IMR-90 (cell line): ENCODE results near the gene LINGO4. TPM values are rescaled to one million over a fixed set of nuclear protein-coding genes. Genes with fewer than 3 reads are reported as not detected.

Source experiments
- ATAC-seq: fragments of 200-7000 bp; cut with Tn5 transposase; 2 replicates; pipeline ENCODE4 v1.9.1; 2020; ENCODE audit warnings: low read depth, mild to moderate bottlenecking, moderate library complexity
- BruUV-seq: library from RNA; stranded (reverse); fragments of 400-500 nt; replicated peaks from 2 replicates; lab custom pipeline; 2021; lab: Mats Ljungman, UMichigan
- CTCF ChIA-PET: fragments of 300-600 bp; formaldehyde crosslinking; extraction: SDS; loops from one replicate; lab custom pipeline; 2021; ENCODE audit warnings: antibody characterized with exemption; lab: Yijun Ruan, JAX
- POLR2A ChIA-PET: fragments of 300-600 bp; sonication (Branson Sonifier 250); formaldehyde crosslinking; loops from one replicate; lab custom pipeline; 2022; ENCODE audit warnings: antibody characterized with exemption; ENCODE audit not compliant: unreplicated experiment; lab: Charles Lee
- DNase-seq: peaks from one replicate; pipeline ENCODE4 v3.0.0; 2013
- H2AFZ ChIP-seq: replicated peaks from 2 replicates; pipeline ENCODE3; 2013; ENCODE audit warnings: low read length, mild to moderate bottlenecking; ENCODE audit not compliant: poor library complexity
- H2AK5ac ChIP-seq: 2 replicates; pipeline ENCODE4 v1.6.1; 2013; ENCODE audit warnings: low read depth, low read length, inconsistent platforms
- H2AK9ac ChIP-seq: replicated peaks from 2 replicates; pipeline ENCODE3; 2013; ENCODE audit warnings: mild to moderate bottlenecking, low read depth, low read length, moderate library complexity; ENCODE audit not compliant: poor library complexity
- H2BK120ac ChIP-seq: 2 replicates; pipeline ENCODE4 v1.6.1; 2013; ENCODE audit warnings: low read depth, low read length, inconsistent platforms
- H2BK15ac ChIP-seq: 3 replicates; pipeline ENCODE4 v1.6.1; 2013; ENCODE audit warnings: low read depth, low read length, inconsistent platforms
- H2BK20ac ChIP-seq: 2 replicates; pipeline ENCODE4 v1.6.1; 2013; ENCODE audit warnings: low read depth, mild to moderate bottlenecking, inconsistent platforms, low read length, moderate library complexity
- H2BK5ac ChIP-seq: 2 replicates; pipeline ENCODE4 v1.6.1; 2013; ENCODE audit warnings: mild to moderate bottlenecking, low read depth, low read length, inconsistent platforms; ENCODE audit not compliant: poor library complexity, severe bottlenecking
- H3K14ac ChIP-seq: replicated peaks from 2 replicates; pipeline ENCODE4 v1.6.1; 2013; ENCODE audit warnings: low read depth, low read length, inconsistent platforms
- H3K18ac ChIP-seq: 2 replicates; pipeline ENCODE4 v1.6.1; 2013; ENCODE audit warnings: low read depth, low read length, control low read depth
- H3K23ac ChIP-seq: 2 replicates; pipeline ENCODE4 v1.6.1; 2013; ENCODE audit warnings: low read depth, low read length, inconsistent platforms
- H3K27ac ChIP-seq: 2 replicates; pipeline ENCODE4 v1.5.1; 2013; ENCODE audit warnings: mild to moderate bottlenecking, control low read depth, low read length; ENCODE audit not compliant: insufficient read depth
- H3K27me3 ChIP-seq: 2 replicates; pipeline ENCODE4 v1.6.1; 2013; ENCODE audit warnings: low read length; ENCODE audit not compliant: control insufficient read depth, insufficient read depth
- H3K36me3 ChIP-seq: 2 replicates; pipeline ENCODE4 v1.6.1; 2013; ENCODE audit warnings: low read length, mixed read lengths; ENCODE audit not compliant: control insufficient read depth, insufficient read depth
- H3K4ac ChIP-seq: 2 replicates; pipeline ENCODE4 v1.6.1; 2013; ENCODE audit warnings: low read depth, low read length, inconsistent platforms
- H3K4me1 ChIP-seq: 2 replicates; pipeline ENCODE4 v1.6.1; 2013; ENCODE audit warnings: low read length, mixed read lengths; ENCODE audit not compliant: control insufficient read depth, insufficient read depth
- H3K4me2 ChIP-seq: 2 replicates; pipeline ENCODE4 v1.6.1; 2013; ENCODE audit warnings: low read depth, mild to moderate bottlenecking, control low read depth, low read length, moderate library complexity
- H3K4me3 ChIP-seq: 2 replicates; pipeline ENCODE4 v1.5.1; 2013; ENCODE audit warnings: low read depth, mild to moderate bottlenecking, control low read depth, low read length, moderate library complexity; ENCODE audit not compliant: insufficient read depth
- H3K56ac ChIP-seq: 2 replicates; pipeline ENCODE4 v1.6.1; 2013; ENCODE audit warnings: low read length, inconsistent platforms; ENCODE audit not compliant: insufficient read depth; ENCODE audit errors: extremely low read depth
- H3K79me1 ChIP-seq, 2 experiments: 2 replicates each; pipeline ENCODE4 v1.6.1; 2013; ENCODE audit warnings: low read length in 2 of 2, inconsistent platforms in 1 of 2, low read depth in 1 of 2
- H3K9ac ChIP-seq: 2 replicates; pipeline ENCODE4 v1.6.1; 2013; ENCODE audit warnings: low read depth, low read length, control low read depth
- H3K9me1 ChIP-seq: 2 replicates; pipeline ENCODE4 v1.6.1; 2013; ENCODE audit warnings: low read length, inconsistent platforms; ENCODE audit not compliant: insufficient read depth
- H3K9me3 ChIP-seq: 2 replicates; pipeline ENCODE4 v1.6.1; 2013; ENCODE audit warnings: low read length; ENCODE audit not compliant: control insufficient read depth, insufficient read depth
- H4K20me1 ChIP-seq: 2 replicates; pipeline ENCODE4 v1.6.1; 2013; ENCODE audit warnings: low read length, inconsistent platforms; ENCODE audit not compliant: insufficient read depth
- H4K5ac ChIP-seq: 2 replicates; pipeline ENCODE4 v1.6.1; 2013; ENCODE audit warnings: mild to moderate bottlenecking, low read depth, low read length, control low read depth
- H4K8ac ChIP-seq, 2 experiments: 2 replicates each; pipeline ENCODE4 v1.6.1; 2013; ENCODE audit warnings: low read depth in 2 of 2, low read length in 2 of 2, control low read depth in 1 of 2, inconsistent platforms in 1 of 2
- H4K91ac ChIP-seq: 2 replicates; pipeline ENCODE4 v1.6.1; 2013; ENCODE audit warnings: low read depth, low read length, inconsistent platforms; ENCODE audit not compliant: insufficient read depth
- NFE2L2 ChIP-seq: fragments of 150-350 bp; IDR thresholded peaks from 2 replicates; pipeline ENCODE4 v1.6.1; 2016; ENCODE audit warnings: low read depth, mild to moderate bottlenecking, low read length
- POLR2A ChIP-seq: IDR thresholded peaks from 2 replicates; pipeline ENCODE4 v1.6.1; 2012; ENCODE audit warnings: mild to moderate bottlenecking, low read depth, low read length
- RCOR1 ChIP-seq: IDR thresholded peaks from 2 replicates; pipeline ENCODE4 v1.6.1; 2012; ENCODE audit warnings: mild to moderate bottlenecking, low read length, improper control_type of control experiment; ENCODE audit not compliant: insufficient replicate concordance
- WGBS, 2 experiments: methylation state at CpG; one replicate each; pipeline versions ENCODE4 v1.1.5 to v1.1.7; 2013; ENCODE audit warnings: missing lambda C conversion rate in 2 of 2; ENCODE audit not compliant: insufficient read length in 1 of 2; ENCODE audit errors: extremely low coverage in 2 of 2; 5-methylcytosine and 5-hydroxymethylcytosine counted together
- dilution Hi-C: fragments of 300-500 bp; cut with HindIII; formaldehyde crosslinking; loops from one replicate; pipeline ENCODE4 v1.14.3; 2018; ENCODE audit warnings: low sequenced_read_pairs; ENCODE audit not compliant: unreplicated experiment
- in situ Hi-C: fragments of 300-500 bp; cut with MboI; formaldehyde crosslinking; loops from 3 replicates; pipeline ENCODE4 v1.14.3; 2019; ENCODE audit warnings: low sequenced_read_pairs, inconsistent platforms, mixed read lengths
- intact Hi-C: fragments of 100-400 bp; cut with micrococcal nuclease; formaldehyde crosslinking; loops from 2 replicates; pipeline ENCODE4 v1.10.0; 2022
- polyA plus RNA-seq, 3 experiments: library from polyadenylated mRNA; depleted of rRNA; stranded (reverse); fragments of >200 nt; gene quantifications; 2 replicates each; pipeline ENCODE4 v1.2.3, GENCODE V29; 2012; ENCODE audit warnings: low replicate concordance in 1 of 3
- total RNA-seq: library from RNA; depleted of rRNA; stranded (reverse); fragments of >200 nt; gene quantifications from 2 replicates; pipeline ENCODE4 v1.2.3, GENCODE V29; 2012

LINGO4 gene
- total and polyA plus RNA-seq, 2 of the 4 experiments (the other 2 are of a cell fraction) = not detected

DNA sequence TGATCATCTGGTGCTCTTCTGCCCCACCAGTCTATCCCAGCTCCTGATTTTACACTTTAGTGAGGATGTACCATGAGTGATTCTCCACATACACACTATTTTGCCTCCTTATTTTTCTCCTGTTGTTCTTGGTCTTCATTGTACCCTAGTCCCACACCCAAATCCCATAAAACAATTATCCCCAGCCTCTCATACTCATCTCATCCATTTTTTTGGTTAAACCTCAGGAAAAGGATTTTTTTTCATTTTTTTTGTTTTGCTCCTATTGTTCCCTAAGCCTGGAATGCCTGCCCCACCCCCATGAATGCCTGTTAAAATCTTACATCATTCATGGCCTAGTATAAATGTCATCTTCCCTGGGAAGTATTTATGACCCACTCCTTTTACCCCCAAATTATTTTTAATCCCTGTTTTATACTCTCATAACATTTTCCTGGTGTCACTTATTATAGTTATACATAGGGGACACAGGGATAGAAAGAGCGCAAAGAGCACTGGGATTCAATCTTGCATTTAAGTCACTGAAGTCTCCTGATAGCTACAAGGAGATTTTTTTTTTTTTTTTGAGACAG, 4.9 kb upstream of the LINGO4 start:
- Histone ChIP-seq H2BK15ac (no peak overlapping the region), H3K14ac (no peak overlapping the region), H2AK9ac (no peak overlapping the region), H3K18ac (no peak overlapping the region), H2AFZ (no peak overlapping the region), H3K56ac (no peak overlapping the region), H3K9me1 (no peaks in the 10 kb centered on the region; the same call in 1 of the 2 replicates), H3K4me3 (no peak overlapping the region), H2BK5ac (no peak overlapping the region), H2BK120ac (no peak overlapping the region), H3K9me3 (no peaks in the 10 kb centered on the region), H2AK5ac (no peak overlapping the region), H3K4me2 (no peak overlapping the region), H3K23ac (no peak overlapping the region), H3K27ac (no peak overlapping the region), H2BK20ac (no peak overlapping the region), H4K20me1 (no peaks in the 10 kb centered on the region), H3K36me3 (no peaks in the 10 kb centered on the region), H3K79me1 (no peaks in the 10 kb centered on the region), H3K4me1 (no peaks in the 10 kb centered on the region), H4K5ac (no peak overlapping the region), H4K91ac (no peak overlapping the region), H3K4ac (no peak overlapping the region), H3K9ac (no peak overlapping the region), H3K27me3 (peaks cover 76% of the 10 kb centered on the region), H4K8ac (no peak overlapping the region)
- ChIA-PET CTCF (no interaction called here), POLR2A (no interaction called here)
- dilution Hi-C loops (no loop called here), intact Hi-C loops (no loop called here), in situ Hi-C loops (no loop called here)
- BruUV-seq = no TSS peak
- DNase-seq (no peak), ATAC-seq (no peak)
- no peak for TF ChIP-seq POLR2A
- no peak for TF ChIP-seq NFE2L2
- TF ChIP-seq RCOR1 = no peak
- no CpG with 5 or more reads among the region's 1 CpG for WGBS, 2 experiments
